Kidney epithelial cell (primary cell): ENCODE measurements around the gene HES6. TPM values are rescaled to one million over a fixed set of nuclear protein-coding genes. Genes with fewer than 3 reads are reported as not detected.
A peak's percentile ranks its signal among the peaks of the same experiment; 100 is the strongest.
"Not testable (repeated sequence)": the region's sequence is repeated elsewhere in the genome, so short reads cannot be mapped to it uniquely, and the experiment has no call there.

Experiments used
- DNase-seq: peaks from one replicate; pipeline ENCODE4 v3.0.0-alpha.2; 2010; ENCODE audit warnings: low read depth
- H3K27me3 ChIP-seq: 2 replicates; pipeline ENCODE4 v1.6.0; 2011; ENCODE audit warnings: low read length; ENCODE audit not compliant: control insufficient read depth, insufficient read depth
- H3K36me3 ChIP-seq: 2 replicates; pipeline ENCODE4 v1.5.1; 2011; ENCODE audit warnings: low read length; ENCODE audit not compliant: control insufficient read depth, insufficient read depth
- H3K4me3 ChIP-seq: 2 replicates; pipeline ENCODE4 v1.5.1; 2011; ENCODE audit warnings: low read depth, mild to moderate bottlenecking, control low read depth, low read length
- total RNA-seq: library from RNA; depleted of rRNA; stranded (reverse); fragments of >200 nt; gene quantifications from 2 replicates; pipeline ENCODE4 v1.2.3, GENCODE V29; 2015
- TF ChIP-seq, protein P1 (sequence below): IDR thresholded peaks from 2 replicates; pipeline ENCODE4 v1.5.1; 2011; ENCODE audit warnings: mild to moderate bottlenecking, moderate library complexity, low read length, control low read depth, inconsistent platforms; ENCODE audit not compliant: insufficient read depth, poor library complexity, severe bottlenecking

The HES6 gene
- total RNA-seq, 1 donor from 2014 or later: 50.1 TPM

DNA sequence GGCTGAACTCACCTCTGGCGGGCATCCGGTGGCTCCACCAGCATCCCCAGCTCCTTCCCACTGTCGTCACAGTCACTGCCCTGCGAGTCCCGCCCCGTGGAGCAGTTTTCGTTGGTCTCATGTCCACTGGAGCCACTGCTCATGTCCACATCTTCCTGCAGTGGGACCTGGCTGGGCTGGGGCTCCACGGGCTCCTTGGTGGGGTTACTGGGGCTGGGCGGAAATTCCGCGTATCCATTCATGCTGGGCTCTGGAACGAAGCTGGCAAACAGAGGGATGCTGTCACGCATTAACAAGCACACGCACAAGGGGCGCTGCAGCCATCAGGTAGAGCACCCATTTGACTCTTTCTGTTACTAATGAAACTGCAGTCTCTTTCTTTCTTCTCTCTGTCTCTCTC, 37.9 kb upstream of the HES6 start:
- no peaks in the 10 kb centered on the region for H3K36me3 ChIP-seq
- TF ChIP-seq, protein P1, sequence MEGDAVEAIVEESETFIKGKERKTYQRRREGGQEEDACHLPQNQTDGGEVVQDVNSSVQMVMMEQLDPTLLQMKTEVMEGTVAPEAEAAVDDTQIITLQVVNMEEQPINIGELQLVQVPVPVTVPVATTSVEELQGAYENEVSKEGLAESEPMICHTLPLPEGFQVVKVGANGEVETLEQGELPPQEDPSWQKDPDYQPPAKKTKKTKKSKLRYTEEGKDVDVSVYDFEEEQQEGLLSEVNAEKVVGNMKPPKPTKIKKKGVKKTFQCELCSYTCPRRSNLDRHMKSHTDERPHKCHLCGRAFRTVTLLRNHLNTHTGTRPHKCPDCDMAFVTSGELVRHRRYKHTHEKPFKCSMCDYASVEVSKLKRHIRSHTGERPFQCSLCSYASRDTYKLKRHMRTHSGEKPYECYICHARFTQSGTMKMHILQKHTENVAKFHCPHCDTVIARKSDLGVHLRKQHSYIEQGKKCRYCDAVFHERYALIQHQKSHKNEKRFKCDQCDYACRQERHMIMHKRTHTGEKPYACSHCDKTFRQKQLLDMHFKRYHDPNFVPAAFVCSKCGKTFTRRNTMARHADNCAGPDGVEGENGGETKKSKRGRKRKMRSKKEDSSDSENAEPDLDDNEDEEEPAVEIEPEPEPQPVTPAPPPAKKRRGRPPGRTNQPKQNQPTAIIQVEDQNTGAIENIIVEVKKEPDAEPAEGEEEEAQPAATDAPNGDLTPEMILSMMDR: peak; percentile 42
- DNase-seq: no peak
- H3K27me3 ChIP-seq: no peaks in the 10 kb centered on the region
- H3K4me3 ChIP-seq: no peak overlapping the region

DNA sequence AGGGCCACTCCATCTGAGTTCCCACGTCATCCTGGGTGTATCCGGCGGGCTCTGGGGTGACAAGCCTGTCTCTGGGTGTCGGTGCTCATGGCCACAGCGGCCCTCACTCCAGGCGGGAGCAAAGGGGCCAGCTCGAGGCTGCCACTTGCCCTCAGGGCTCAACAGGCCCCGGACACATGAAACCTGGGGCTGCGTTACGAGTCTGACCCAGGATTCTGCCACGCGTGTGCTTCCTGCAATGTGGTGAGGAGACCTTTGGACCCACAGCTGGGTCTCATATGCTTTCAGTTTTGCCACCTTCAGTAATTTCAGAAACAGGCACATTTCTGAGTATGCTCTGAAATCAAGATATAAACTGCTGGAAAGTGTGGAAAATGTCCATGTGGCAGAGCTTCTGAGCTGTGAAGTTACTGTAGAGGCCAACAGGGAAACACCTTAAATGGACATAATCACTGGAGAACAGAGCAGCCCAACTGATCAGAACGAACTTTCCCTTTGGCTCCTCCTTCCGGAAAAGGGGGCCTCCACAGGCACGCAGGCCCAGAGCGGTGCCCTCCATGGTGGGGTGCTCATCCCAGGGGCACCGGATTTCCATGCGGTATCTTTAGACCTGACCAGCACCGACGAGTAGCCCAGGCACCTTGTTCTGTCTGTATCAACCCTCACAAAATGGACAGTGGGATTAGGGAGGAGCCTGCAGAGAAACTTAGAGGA, 34.5 kb upstream of the HES6 start:
- H3K36me3 ChIP-seq: no peaks in the 10 kb centered on the region
- TF ChIP-seq, protein P1: no peak

DNA sequence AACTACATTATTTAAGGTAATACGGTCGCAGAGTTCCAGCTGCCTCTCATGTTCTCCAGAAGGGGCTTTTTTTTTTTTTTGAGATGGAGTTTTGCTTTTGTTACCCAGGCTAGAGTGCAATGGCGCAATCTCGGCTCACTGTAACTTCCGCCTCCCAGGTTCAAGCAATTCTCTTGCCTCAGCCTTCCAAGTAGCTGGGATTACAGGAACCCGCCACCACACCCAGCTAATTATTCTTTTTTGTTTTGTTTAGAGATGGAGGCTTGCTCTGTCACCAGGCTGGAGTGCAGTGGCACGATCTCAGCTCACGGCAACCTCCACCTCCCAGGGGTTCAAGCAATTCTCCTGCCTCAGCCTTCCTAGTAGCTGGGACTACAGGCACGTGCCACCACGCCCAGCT, 33.6 kb upstream of the HES6 start:
- H3K4me3 ChIP-seq, H3K36me3 ChIP-seq, H3K27me3 ChIP-seq, DNase-seq: not testable (repeated sequence)

More for the DNA sequence above, 34.5 kb upstream of the HES6 start:
- H3K27me3 ChIP-seq: no peaks in the 10 kb centered on the region
- no peak for DNase-seq
- H3K4me3 ChIP-seq: no peak overlapping the region

DNA sequence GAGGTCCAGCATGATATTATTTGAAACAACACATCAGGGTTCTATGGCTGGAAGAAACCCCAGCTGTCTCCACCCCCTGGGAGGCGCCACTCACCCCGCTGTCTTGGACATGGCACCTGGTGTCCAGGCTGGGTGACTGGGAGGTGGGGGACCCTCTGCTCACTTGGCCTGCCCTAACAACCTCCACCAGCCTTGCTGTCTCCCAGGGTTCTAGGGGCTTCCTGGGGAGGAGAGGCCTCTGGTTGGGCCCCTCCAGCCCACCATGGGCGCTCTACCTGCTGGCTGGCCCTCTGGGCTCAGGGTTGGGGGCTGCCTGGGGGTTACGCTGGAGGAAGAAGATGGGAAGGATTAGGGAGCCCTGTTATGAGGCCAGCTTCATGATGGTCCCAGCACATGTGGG, 32.3 kb upstream of the HES6 start:
- no peaks in the 10 kb centered on the region for H3K27me3 ChIP-seq
- no peaks in the 10 kb centered on the region for H3K36me3 ChIP-seq
- TF ChIP-seq, protein P1: no peak
- DNase-seq: no peak
- H3K4me3 ChIP-seq: no peak overlapping the region

DNA sequence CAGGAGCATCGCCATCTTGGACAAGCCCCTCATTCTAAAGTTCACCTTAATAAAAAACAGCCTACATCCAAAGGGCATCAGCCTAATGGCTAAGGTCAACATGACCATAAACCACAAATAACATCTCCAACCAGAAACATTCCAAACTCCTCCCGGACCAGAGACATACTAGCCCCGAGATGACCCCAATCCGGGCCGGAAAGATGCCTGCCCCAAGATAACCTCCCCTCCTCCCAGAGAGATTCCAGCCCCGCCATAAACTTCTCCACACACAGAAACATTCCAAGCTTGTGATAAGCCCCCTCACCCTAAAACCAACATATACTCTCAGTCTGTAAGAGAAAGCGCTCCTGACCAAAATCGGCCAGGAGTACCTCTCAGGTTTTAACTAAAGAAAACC, 31.8 kb upstream of the HES6 start:
- DNase-seq, H3K36me3 ChIP-seq, H3K27me3 ChIP-seq, H3K4me3 ChIP-seq: not testable (repeated sequence)

DNA sequence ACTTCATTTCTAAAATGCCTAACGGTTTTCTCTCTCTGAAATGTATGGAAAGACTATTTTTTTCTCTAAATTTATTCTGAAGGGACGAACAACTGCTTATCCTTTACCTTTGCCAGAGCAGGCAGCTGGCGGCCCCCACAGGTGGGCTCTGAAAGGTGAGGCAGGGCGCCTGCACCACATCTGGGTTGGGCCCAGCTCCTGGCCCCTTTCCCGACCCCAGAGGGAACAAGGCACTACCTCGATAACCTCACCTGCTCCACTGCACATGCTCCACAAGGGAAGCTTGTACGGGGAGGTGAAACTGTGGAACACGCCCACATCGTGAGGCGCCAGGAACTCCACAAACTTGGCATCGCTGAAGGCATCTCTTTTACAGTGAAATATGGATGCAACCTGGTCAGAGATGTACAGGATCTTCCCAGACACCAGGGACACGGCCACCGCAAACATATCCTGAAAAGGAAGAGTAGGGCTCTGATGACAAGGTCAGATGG, 31.3 kb upstream of the HES6 start:
- TF ChIP-seq, protein P1: no peak
- Histone ChIP-seq H3K36me3 (no peaks in the 10 kb centered on the region), H3K27me3 (no peaks in the 10 kb centered on the region), H3K4me3 (no peak overlapping the region)
- DNase-seq: no peak

DNA sequence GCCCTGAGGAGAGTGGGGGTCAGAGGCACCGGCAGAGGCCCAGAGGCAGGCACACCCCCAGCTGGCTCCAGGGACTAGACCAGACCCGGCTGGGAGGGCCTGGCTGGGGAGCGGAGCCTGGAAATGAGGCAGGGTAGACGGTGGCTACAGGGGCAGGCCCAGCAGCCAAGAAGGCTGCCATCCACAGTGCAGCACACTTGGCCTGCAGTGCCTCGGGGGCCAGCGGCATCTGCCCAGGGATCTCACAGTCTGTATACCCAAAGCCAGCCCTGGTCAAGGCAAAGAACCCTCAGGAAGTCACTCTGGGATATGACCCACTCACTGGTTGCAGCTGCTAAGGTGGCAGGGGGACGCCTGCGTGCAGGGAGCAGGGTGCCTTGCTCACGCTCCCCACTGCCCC, 30.8 kb upstream of the HES6 start:
- no peaks in the 10 kb centered on the region for H3K36me3 ChIP-seq
- DNase-seq: no peak
- TF ChIP-seq, protein P1: no peak

More for the DNA sequence above, 30.8 kb upstream of the HES6 start:
- Histone ChIP-seq H3K27me3 (no peaks in the 10 kb centered on the region), H3K4me3 (no peak overlapping the region)
